ENCODE measurements around the gene HDAC7. TPM values are rescaled to one million over a fixed set of nuclear protein-coding genes. Genes with fewer than 3 reads are reported as not detected.

The HDAC7 gene
- total and polyA plus RNA-seq, 2 experiments from 2014 or later = 41.3 to 60.1 TPM

GRCh38 chr12:47803191-47803875 is 16.4 kb downstream of the HDAC7 start:
- H3K27me3 Mint-ChIP-seq (ENCODE audit: insufficient read depth, low read depth, poor library complexity) = peaks cover 12% of the 10 kb centered on the region
- H3K4me1 Mint-ChIP-seq = peaks cover 75% of the 10 kb centered on the region
- H3K36me3 ChIP-seq (ENCODE audit: insufficient read depth) = no peaks in the 10 kb centered on the region
- H3F3A ChIP-seq (replicated peaks; ENCODE audit: low read depth) = no peaks in the 10 kb centered on the region
- no peaks in the 10 kb centered on the region for H3K9me2 ChIP-seq (ENCODE audit: insufficient read depth)
- ATAC-seq = no peak
- no peaks in the 10 kb centered on the region for H3K27me3 ChIP-seq (ENCODE audit: insufficient read depth)
- peaks cover 2% of the 10 kb centered on the region; the same call in 2 of the 3 replicates for H3K9me3 Mint-ChIP-seq
- H3K4me3 ChIP-seq = no peak overlapping the region
- no peak for DNase-seq (ENCODE audit: low spot score)
- no peak for TF ChIP-seq ZNF114 (CRISPR knock-in tag; IDR thresholded peaks at IDR 0.05)
- no peak for TF ChIP-seq POLR2AphosphoS5 (IDR thresholded peaks at IDR 0.05; ENCODE audit: low read depth)
- TF ChIP-seq, protein P1, sequence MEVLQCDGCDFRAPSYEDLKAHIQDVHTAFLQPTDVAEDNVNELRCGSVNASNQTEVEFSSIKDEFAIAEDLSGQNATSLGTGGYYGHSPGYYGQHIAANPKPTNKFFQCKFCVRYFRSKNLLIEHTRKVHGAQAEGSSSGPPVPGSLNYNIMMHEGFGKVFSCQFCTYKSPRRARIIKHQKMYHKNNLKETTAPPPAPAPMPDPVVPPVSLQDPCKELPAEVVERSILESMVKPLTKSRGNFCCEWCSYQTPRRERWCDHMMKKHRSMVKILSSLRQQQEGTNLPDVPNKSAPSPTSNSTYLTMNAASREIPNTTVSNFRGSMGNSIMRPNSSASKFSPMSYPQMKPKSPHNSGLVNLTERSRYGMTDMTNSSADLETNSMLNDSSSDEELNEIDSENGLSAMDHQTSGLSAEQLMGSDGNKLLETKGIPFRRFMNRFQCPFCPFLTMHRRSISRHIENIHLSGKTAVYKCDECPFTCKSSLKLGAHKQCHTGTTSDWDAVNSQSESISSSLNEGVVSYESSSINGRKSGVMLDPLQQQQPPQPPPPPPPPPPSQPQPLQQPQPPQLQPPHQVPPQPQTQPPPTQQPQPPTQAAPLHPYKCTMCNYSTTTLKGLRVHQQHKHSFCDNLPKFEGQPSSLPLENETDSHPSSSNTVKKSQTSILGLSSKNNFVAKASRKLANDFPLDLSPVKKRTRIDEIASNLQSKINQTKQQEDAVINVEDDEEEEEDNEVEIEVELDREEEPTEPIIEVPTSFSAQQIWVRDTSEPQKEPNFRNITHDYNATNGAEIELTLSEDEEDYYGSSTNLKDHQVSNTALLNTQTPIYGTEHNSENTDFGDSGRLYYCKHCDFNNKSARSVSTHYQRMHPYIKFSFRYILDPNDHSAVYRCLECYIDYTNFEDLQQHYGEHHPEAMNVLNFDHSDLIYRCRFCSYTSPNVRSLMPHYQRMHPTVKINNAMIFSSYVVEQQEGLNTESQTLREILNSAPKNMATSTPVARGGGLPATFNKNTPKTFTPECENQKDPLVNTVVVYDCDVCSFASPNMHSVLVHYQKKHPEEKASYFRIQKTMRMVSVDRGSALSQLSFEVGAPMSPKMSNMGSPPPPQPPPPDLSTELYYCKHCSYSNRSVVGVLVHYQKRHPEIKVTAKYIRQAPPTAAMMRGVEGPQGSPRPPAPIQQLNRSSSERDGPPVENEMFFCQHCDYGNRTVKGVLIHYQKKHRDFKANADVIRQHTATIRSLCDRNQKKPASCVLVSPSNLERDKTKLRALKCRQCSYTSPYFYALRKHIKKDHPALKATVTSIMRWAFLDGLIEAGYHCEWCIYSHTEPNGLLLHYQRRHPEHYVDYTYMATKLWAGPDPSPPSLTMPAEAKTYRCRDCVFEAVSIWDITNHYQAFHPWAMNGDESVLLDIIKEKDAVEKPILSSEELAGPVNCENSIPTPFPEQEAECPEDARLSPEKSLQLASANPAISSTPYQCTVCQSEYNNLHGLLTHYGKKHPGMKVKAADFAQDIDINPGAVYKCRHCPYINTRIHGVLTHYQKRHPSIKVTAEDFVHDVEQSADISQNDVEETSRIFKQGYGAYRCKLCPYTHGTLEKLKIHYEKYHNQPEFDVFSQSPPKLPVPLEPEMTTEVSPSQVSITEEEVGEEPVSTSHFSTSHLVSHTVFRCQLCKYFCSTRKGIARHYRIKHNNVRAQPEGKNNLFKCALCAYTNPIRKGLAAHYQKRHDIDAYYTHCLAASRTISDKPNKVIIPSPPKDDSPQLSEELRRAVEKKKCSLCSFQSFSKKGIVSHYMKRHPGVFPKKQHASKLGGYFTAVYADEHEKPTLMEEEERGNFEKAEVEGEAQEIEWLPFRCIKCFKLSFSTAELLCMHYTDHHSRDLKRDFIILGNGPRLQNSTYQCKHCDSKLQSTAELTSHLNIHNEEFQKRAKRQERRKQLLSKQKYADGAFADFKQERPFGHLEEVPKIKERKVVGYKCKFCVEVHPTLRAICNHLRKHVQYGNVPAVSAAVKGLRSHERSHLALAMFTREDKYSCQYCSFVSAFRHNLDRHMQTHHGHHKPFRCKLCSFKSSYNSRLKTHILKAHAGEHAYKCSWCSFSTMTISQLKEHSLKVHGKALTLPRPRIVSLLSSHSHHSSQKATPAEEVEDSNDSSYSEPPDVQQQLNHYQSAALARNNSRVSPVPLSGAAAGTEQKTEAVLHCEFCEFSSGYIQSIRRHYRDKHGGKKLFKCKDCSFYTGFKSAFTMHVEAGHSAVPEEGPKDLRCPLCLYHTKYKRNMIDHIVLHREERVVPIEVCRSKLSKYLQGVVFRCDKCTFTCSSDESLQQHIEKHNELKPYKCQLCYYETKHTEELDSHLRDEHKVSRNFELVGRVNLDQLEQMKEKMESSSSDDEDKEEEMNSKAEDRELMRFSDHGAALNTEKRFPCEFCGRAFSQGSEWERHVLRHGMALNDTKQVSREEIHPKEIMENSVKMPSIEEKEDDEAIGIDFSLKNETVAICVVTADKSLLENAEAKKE (CRISPR knock-in tag; IDR thresholded peaks at IDR 0.05) = no peak
- no peak for TF ChIP-seq CTCF (conservative IDR thresholded peaks at IDR 0.05; ENCODE audit: low read depth in 2 of 2)
- no peak for TF ChIP-seq JUNB (IDR thresholded peaks at IDR 0.05; ENCODE audit: unreplicated experiment)
- TF ChIP-seq ZNF331 (CRISPR knock-in tag; IDR thresholded peaks at IDR 0.05; ENCODE audit: low read depth) = no peak
- TF ChIP-seq NANOG (IDR thresholded peaks at IDR 0.05; ENCODE audit: borderline replicate concordance) = no peak
- TF ChIP-seq EZH2 (IDR thresholded peaks at IDR 0.05; ENCODE audit: low read depth, unreplicated experiment) = no peak
- H3K4me3 Mint-ChIP-seq = no peak overlapping the region
- peaks cover 18% of the 10 kb centered on the region for H3K36me3 Mint-ChIP-seq (ENCODE audit: low read depth)
- H3K79me2 ChIP-seq (replicated peaks; ENCODE audit: insufficient read depth) = peaks cover 77% of the 10 kb centered on the region
- no peak overlapping the region for H2AFZ ChIP-seq
- peaks cover 19% of the 10 kb centered on the region for H4K20me1 ChIP-seq (replicated peaks; ENCODE audit: insufficient read depth)
- H3K4me2 ChIP-seq = no peak overlapping the region
- H3K27ac ChIP-seq (ENCODE audit: low read depth) = no peak overlapping the region
- peaks cover 16% of the 10 kb centered on the region for H3K4me1 ChIP-seq (ENCODE audit: insufficient read depth)
- no peak overlapping the region for H3K27ac Mint-ChIP-seq

Measured in GM23338 (cell line).